Stimulated activated naive CD8-positive, alpha-beta T cell treated with anti-CD3 and anti-CD28 coated beads, Interleukin-15, amount 100 ng/mL, for 72 hours (primary cell): ENCODE data around the gene CYTL1.

ENCODE experiments used
- ATAC-seq: fragments of 150-1000 bp; cut with Tn5 transposase; 2 replicates; pipeline ENCODE4 v1.10.0; 2021; ENCODE audit warnings: mild to moderate bottlenecking, moderate library complexity
- DNase-seq, 2 donors: peaks; one replicate each; pipeline ENCODE4 v3.0.0; 2021 to 2022
- H3K27ac Mint-ChIP-seq, 2 donors: one replicate each; pipeline ENCODE4 v1.8.0; 2022; ENCODE audit warnings: mild to moderate bottlenecking in 2 of 2, mixed read lengths in 2 of 2, moderate library complexity in 2 of 2
- H3K27me3 Mint-ChIP-seq: one replicate; pipeline ENCODE4 v1.8.0; 2022; ENCODE audit warnings: mixed read lengths
- H3K4me1 Mint-ChIP-seq: one replicate; pipeline ENCODE4 v1.8.0; 2022; ENCODE audit warnings: mild to moderate bottlenecking, mixed read lengths
- H3K4me3 Mint-ChIP-seq, 2 donors: one replicate each; pipeline ENCODE4 v1.8.0; 2022; ENCODE audit warnings: mild to moderate bottlenecking in 2 of 2, mixed read lengths in 2 of 2, moderate library complexity in 1 of 2
- H3K9me3 Mint-ChIP-seq, 2 donors: one replicate each; pipeline ENCODE4 v1.8.0; 2022; ENCODE audit warnings: mixed read lengths in 2 of 2

CYTL1 gene

GRCh38 chr4:4974727-4975126, 44.5 kb downstream of the CYTL1 start:
- H3K9me3 Mint-ChIP-seq = peaks cover 12 to 36% of the 10 kb centered on the region in 2 donors
- no peaks in the 10 kb centered on the region for H3K4me1 Mint-ChIP-seq
- H3K27me3 Mint-ChIP-seq = peaks cover 9% of the 10 kb centered on the region
- no peak overlapping the region for H3K27ac Mint-ChIP-seq
- H3K4me3 Mint-ChIP-seq = no peak overlapping the region
- ATAC-seq = no peak
- no peak for DNase-seq

DNA sequence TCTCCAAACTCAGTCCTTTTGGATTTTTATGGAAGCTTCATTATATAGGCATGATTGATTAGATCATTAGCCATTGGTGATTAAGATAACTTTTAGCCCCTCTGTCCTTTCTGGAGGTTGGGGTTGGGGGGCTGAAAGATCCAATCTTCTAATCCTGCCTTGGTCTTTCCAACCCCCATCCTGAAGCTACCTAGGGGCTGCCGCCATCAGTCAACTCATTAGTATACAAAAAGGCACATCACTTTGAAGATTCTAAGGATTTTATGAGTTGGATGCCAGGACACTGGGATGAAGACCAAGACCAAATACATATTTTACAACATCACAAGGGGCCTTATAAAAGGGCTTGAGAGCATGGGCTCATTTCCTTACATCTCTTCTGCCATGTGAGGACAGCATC, 47.5 kb downstream of the CYTL1 start:
- peaks cover 9% of the 10 kb centered on the region for H3K27me3 Mint-ChIP-seq
- no peaks in the 10 kb centered on the region for H3K4me1 Mint-ChIP-seq
- H3K4me3 Mint-ChIP-seq = no peak overlapping the region
- H3K27ac Mint-ChIP-seq = no peak overlapping the region
- no peak for DNase-seq
- peaks cover 9 to 22% of the 10 kb centered on the region in 2 donors for H3K9me3 Mint-ChIP-seq
- no peak for ATAC-seq

DNA sequence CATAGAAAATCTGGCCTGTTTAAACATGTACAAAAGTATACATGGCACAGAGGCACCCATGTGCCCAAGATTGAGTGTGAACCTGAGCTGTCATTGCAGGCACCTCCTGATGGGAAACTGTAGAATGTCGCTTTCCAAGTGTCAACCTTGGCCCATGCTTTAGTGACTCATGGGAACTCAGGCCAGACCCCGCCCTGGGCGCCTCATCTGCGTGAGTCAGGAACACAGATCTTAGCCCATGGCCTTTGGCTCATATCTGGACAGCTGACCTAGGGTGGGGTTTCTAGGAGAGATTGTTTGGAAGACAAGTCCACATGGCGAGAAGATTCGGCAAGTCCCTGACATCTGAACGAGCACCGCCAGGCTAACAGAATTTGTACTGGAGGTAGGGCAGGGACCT, 50.0 kb downstream of the CYTL1 start:
- Mint-ChIP-seq H3K4me3 (no peak overlapping the region), H3K9me3 (peaks cover 14 to 15% of the 10 kb centered on the region in 2 donors), H3K4me1 (no peaks in the 10 kb centered on the region), H3K27me3 (peaks cover 9% of the 10 kb centered on the region), H3K27ac (no peak overlapping the region)
- ATAC-seq = no peak
- no peak for DNase-seq

GRCh38 chr4:4968161-4968725, 51.0 kb downstream of the CYTL1 start:
- no peak for DNase-seq
- H3K4me1 Mint-ChIP-seq = no peaks in the 10 kb centered on the region
- H3K27me3 Mint-ChIP-seq = no peaks in the 10 kb centered on the region
- peaks cover 13 to 18% of the 10 kb centered on the region in 2 donors for H3K9me3 Mint-ChIP-seq
- H3K27ac Mint-ChIP-seq = no peak overlapping the region
- no peak for ATAC-seq
- no peak overlapping the region for H3K4me3 Mint-ChIP-seq
